ENCODE results near the gene PANK1.
A peak's percentile ranks its signal among the peaks of the same experiment; 100 is the strongest.

The PANK1 gene

GRCh38 chr10:89644967-89645741, at the start of gene PANK1:
Gene PANK1 (minus strand): TSS chr10:89645242. CDS start chr10:89644891, 351 bp downstream.
- DNase-seq, result peak; percentile 59

DNA sequence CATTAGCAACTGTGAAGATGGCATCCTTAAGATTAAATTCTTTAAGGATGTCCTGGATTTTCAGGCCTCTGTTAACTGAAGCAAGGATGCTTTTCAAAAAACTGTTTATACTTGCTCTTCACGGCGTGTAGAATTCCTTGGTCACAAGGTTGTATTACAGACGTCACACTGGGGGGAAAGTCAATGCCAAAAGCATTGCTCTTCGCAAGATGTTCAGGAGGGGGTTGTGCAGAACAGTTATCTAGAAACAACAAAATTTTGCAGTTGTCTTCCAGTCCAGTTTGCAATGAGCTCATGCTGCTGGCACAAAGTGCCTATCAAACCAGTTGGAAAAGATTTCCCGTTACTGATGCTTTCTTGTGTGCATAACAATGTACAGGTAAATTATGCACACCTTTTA, 48.1 kb upstream of the PANK1 start:
- DNase-seq, result no peak

- DNase-seq, result no peak
These were observed 47.4 kb upstream of the PANK1 start for GRCh38 chr10:89692416-89692815.

DNA sequence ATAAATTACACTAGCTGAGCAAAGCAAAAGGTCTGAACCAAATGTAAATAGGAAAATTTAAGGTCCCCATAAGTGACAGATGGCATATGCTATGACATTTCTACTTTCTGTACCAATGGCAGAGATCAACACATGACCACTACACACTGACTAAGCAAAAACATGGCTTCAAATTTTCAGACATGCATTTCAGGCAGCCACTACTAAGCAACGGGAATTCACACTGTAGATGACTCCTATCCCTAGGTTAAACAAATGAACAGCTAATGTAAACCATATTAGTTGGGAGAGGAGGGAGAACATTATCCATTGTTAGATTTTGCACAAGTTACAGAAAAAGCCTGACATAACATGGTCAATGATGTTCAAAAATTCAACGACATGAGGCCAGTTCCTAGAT, 45.0 kb upstream of the PANK1 start:
- DNase-seq, result no peak

DNA sequence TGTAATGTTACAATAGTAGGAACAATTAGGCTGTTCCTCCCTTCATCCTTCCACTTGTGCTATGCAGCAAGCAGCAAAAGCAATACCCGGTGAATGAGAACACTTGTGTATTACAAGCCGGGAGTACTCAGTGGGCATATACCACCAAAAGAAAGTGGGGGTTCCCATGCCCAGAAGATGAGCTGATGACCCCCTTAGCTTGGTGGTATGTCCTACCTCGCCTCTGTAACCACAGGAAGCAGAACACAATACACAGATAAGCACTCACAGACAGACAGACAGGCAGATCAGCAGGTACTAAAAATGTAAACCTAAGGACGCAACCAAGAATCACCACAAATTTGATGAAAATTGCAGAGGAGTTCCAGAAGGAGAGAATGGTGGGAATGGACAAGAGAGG, 40.9 kb upstream of the PANK1 start:
- no peak for DNase-seq

DNA sequence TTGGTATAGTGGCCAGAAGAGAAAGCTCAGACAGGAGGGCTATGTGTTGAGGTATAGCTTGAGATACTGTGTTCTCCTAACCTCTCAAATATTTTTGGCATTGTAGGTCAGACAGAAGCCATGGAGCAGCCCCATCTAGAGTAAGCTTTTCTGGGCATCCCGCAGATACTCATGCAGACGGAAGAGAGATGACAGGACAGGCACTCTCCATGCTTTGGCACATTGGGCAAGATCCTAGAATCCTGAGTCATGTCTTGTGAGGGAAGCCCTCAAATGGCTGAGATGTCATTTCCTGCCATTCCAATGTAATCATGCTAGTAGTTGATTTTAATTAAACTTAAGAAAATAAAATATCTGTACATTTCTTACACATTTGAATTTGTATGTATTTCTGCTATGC, 39.6 kb upstream of the PANK1 start:
- DNase-seq, result no peak

DNA sequence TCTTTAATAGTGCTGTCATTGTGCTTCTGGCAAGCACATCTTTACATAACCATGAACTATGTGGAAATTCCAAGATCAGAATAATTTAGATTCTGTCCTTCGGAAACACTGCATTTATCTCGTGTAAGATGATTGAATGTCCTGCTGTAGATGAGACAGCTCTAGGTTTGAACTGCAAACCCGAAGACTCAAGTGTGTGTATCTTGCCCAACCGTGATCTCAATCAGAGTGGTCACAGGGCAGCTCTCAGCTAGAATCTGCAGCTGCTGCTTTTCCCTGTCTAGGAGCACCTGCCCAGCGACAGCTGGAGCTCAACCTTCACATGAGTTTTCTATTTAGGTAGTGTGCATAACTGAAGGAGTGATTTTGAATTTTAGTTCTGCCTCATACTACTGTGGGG, 38.8 kb upstream of the PANK1 start:
- no peak for DNase-seq

GRCh38 chr10:89679986-89680385, 34.9 kb upstream of the PANK1 start:
- DNase-seq, result no peak

DNA sequence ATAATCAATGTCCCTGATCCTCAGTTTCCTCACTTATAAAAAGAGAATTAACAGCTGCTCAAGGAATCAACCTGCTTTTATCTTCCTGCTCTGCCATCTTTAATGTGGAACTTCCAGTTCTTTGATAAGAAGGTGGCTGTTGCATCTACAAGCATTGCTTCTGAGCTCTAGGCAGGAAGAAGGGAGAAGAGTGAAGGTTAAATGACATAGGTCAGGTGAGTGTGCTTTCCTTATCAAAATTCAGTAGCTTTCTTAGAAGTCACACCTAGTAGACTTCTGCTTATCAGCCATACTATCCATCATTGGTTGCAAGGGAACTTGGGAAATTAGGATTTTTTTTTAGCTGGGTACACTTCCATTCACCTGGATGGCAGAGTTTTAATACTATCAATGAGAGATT, 32.3 kb upstream of the PANK1 start:
- no peak for DNase-seq

GRCh38 chr10:89670926-89671325, 25.9 kb upstream of the PANK1 start:
- no peak for DNase-seq

GRCh38 chr10:89669985-89670384, 24.9 kb upstream of the PANK1 start:
- DNase-seq, result no peak

DNA sequence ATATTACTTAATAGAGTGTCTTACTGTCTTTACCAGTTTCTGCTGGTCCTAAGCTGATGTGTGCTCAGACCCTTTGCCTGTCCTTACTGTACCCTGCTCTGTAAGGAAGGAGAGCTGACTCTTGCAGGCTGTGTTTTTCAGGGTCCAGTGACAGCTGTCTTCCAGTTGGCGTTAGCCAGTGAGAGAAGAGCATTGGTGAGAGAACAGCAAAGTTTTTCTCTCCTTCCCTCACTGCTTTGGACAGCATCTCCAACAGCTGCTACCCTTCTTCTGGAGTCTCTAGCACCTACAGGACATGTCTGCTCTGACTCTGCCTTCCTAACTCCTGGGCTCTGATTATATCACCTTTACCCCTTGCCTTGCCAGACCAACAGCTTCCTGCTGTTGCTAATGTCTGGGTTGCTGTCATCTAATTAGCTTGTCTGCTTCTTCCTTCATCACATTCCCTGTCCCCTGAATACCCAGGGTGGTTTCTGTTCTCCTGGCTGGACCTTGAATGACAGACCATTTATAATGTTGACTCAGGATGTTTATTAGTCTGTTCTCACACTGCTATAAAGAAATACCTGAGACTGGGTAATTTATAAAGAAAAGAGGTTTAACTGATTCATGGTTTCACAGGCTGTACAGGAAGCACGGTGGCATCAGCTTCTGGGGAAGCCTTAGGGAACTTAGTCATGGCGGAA, 23.5 kb upstream of the PANK1 start:
- no peak for DNase-seq

- DNase-seq, result no peak
These were observed 21.1 kb upstream of the PANK1 start for GRCh38 chr10:89666138-89666537.

DNA sequence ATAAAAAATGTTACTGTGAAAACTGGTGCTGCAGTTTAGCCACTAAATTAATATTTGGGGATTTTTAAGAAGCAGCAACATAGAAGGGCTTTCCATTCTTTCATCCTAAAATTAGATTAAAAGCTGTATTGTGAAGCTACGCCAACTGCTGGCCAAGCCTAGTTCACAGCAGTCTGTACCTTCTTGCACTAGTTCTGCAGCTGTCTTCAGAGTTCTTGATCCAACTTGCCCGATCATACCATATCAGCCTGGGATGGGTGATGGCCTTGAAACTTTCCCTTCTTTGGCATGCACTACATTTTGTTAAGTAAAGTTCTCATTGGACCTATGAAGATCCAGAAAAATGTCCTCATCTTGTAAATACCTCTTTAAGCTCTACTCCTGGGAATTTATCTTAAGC, 20.3 kb upstream of the PANK1 start:
- DNase-seq, result no peak

DNA sequence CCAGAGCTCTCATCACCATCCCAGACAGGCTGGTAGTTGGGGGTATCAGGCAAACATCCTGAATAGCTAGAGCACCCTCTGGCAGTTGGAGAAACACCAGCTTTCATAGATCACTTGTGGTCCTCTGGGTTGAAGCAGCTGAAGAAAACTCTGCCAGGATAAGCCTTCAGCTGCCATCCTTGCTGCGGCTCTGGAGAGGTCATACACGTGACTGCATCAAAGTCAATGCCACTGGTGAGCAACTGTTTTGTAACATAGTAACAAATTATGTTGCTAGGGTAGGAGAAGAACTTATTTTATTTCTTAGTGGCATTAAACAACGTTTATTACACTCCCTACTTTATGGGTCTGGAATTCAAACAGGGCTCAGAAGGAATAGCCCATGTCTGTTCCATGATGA, 19.2 kb upstream of the PANK1 start:
- no peak for DNase-seq

DNA sequence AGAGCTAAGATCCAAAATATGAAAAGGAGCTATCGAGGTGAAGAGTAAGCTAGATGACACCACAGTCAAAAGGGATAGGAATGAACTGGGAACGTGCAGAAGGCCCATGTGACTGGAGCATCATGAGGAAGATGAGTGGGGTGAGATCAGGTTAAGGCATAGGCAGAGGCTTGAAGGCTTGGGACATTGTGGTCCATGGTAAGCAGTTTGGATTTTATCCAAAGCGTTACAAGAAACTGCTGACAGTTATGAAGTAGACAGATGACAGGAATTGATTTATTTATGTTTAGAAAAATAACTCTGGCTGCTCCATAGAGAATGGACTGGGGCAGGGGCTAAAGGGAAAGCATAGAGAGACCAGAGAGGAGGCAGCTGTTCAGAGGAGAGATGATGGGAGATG, 18.1 kb upstream of the PANK1 start:
- DNase-seq, result no peak

DNA sequence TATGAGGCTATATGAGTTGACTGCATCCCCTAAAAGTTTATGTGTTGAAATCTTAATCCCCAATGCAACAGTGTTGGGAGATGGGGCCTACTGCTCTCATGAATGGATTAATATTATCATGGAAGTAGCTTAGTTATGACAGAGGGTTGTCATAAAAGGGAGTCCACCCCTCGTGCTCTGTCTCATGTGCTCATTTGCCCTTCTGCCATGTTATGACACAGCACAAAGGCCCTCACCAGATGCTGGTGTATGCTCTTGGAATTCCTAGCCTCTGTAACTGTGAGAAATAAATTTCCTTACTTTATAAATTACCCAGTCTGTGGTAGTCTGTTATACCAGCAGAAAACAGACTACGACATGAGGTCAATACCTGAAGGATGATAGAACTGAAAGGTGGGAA, 17.6 kb upstream of the PANK1 start:
- no peak for DNase-seq

GRCh38 chr10:89659143-89660131, 14.4 kb upstream of the PANK1 start:
- no peak for DNase-seq

DNA sequence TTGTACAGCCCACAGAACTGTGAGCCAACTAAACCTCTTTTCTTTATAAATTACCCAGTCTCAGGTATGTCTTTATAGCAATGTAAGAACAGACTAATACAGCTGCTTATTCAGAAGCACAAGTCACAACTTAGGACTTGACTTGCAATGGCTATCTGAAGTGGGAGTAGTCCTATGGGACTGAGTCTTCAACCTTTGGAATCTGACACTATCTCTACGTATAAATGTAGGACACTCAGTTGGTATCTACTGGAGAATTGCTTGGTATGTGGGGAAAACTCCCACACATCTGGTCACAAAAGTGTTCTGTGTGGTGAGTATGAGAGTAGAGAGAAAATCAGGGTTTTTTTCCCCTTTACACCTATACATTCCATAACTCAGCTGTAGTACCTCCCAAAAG, 12.3 kb upstream of the PANK1 start:
- no peak for DNase-seq

DNA sequence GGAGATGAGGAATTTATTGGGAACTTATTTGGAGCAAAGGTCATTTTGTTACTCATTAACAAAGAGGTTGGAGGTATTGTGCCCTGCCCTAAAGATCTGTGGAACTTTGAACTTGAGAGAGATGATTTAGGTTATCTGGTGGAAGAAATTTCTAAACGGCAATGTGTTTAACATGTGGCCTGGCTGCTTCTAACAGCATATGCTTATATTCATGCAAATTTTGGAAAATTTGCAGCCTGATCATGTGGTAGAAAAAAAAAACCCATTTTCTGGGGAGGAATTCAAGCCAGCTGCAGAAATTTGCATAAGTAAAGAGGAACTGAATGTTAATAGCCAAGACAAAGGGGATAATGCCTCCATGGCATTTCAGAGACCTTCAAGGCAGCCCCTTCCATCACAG, 10.7 kb upstream of the PANK1 start:
- no peak for DNase-seq

DNA sequence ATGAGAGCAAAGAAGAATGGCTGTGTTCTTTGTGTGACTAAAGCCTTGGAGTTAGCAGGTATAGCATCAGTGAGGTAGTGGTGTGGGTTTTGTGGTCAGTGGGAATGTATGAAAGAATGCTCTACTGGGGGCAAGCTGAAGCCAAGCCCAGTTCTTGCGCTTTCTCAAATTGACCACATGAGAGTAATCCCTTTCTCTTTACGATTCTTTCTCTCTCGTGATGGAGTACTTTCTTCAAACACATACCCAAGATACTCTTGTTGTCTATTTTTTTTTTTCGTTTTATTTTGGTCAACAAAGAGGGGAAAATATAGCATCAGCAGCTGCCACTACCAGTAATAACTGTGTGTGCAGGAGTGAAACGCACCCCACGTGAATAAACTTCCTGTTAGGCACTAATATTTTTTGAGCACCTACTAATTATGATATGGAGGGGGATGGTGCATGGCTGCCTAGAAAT, 8.4 kb upstream of the PANK1 start:
- DNase-seq, result no peak

GRCh38 chr10:89652806-89653370, 7.8 kb upstream of the PANK1 start:
- DNase-seq, result no peak
